Measurements from ENCODE around the gene NIN.

Gene NIN

GRCh38 chr14:50839691-50840090 is 8.7 kb upstream of the NIN start:
- DNase-seq (ENCODE audit: low spot score), result no peak

GRCh38 chr14:50839048-50839447 is 8.1 kb upstream of the NIN start:
- no peak for DNase-seq (ENCODE audit: low spot score)

- no peak for DNase-seq (ENCODE audit: low spot score)
Measured at GRCh38 chr14:50837850-50838470, 7.0 kb upstream of the NIN start.

- no peak for DNase-seq (ENCODE audit: low spot score)
Measured at GRCh38 chr14:50837271-50837670, 6.3 kb upstream of the NIN start.

GRCh38 chr14:50836515-50836914 is 5.6 kb upstream of the NIN start:
- no peak for DNase-seq (ENCODE audit: low spot score)

- DNase-seq (ENCODE audit: low spot score), result peak; percentile 25
Measured at GRCh38 chr14:50835280-50835679, 4.3 kb upstream of the NIN start.

GRCh38 chr14:50834802-50835276 is 3.9 kb upstream of the NIN start:
- DNase-seq (ENCODE audit: low spot score), result no peak

GRCh38 chr14:50832935-50833630 is 2.1 kb upstream of the NIN start:
- DNase-seq (ENCODE audit: low spot score), result no peak

GRCh38 chr14:50831726-50832168 is 785 bp upstream of the NIN start:
- no peak for DNase-seq (ENCODE audit: low spot score)

GRCh38 chr14:50830044-50830931 is 674 bp downstream of the NIN start:
- DNase-seq (ENCODE audit: low spot score), result peak; percentile 68

GRCh38 chr14:50829489-50830043 is 1.4 kb downstream of the NIN start:
- DNase-seq (ENCODE audit: low spot score), result peak; percentile 23

GRCh38 chr14:50828721-50829488 is 2.1 kb downstream of the NIN start:
- DNase-seq (ENCODE audit: low spot score), result peak; percentile 19

GRCh38 chr14:50826681-50827080 is 4.3 kb downstream of the NIN start:
- no peak for DNase-seq (ENCODE audit: low spot score)

GRCh38 chr14:50825307-50825706 is 5.7 kb downstream of the NIN start:
- DNase-seq (ENCODE audit: low spot score), result no peak

- peak; percentile 73 for DNase-seq (ENCODE audit: low spot score)
Measured at GRCh38 chr14:50823762-50824636, 7.0 kb downstream of the NIN start.

- DNase-seq (ENCODE audit: low spot score), result peak; percentile 80
Measured at GRCh38 chr14:50823051-50823761, 7.8 kb downstream of the NIN start.

- peak; percentile 46 for DNase-seq (ENCODE audit: low spot score)
Measured at GRCh38 chr14:50822501-50823042, 8.4 kb downstream of the NIN start.

GRCh38 chr14:50821510-50822464 is 9.2 kb downstream of the NIN start:
- no peak for DNase-seq (ENCODE audit: low spot score)

Measured in NAMALWA (cell line).